ENCODE measurements around the gene SRMS. TPM values are rescaled to one million over a fixed set of nuclear protein-coding genes. Genes with fewer than 3 reads are reported as not detected.

The SRMS gene
- total RNA-seq, 1 donor from 2014 or later = not detected

DNA sequence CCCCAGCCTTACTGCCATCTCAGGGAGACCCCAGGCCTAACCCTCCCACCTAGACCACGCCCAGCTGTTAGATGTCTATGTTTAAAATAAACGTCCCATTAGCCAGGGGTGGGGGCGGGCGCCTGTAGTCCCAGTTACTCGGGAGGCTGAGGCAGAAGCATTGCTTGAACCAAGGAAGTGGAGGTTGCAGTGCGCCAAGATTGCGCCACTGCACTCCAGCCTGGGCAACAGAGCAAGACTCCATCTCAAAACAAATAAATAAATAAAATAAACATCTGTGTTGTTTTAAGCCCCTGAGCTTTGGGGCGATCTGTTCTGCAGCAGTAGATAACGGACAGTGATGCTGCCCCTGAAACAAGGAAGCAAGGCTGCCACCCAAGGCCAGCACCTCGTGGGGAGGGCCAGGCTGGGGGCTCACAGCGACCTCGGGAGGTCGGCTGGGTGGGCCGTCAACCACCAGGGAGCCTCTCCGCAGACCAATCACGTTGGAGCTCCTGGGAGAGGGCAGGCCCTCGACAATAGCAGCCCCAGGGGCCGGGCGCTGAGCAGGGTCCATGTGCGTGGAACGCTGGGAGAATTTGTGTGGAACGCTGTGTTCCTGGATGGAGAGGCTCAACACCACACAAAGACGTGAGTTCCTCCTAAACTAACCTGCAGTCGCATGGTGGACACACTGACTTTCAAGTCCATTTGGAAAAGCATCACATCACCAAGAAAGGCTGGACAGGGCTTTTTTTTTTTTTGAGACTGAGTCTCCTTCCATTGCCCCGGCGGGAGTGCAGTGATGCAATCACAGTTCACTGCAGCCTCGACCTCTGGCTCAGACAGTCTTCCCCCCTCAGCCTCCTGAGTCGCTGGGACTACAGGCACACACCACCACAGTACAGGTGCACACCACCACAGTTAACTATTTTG is 27.5 kb upstream of the SRMS start:
- Histone ChIP-seq H3K9me3 (no peaks in the 10 kb centered on the region), H3K27ac (no peak overlapping the region), H3K4me1 (peaks cover 8 to 9% of the 10 kb centered on the region in 2 donors), H3K36me3 (peaks cover 0 to 6% of the 10 kb centered on the region in 2 donors), H3K4me3 (peak overlapping the region in 1 of 2 donors; percentile 92), H3K27me3 (no peaks in the 10 kb centered on the region)
- intact Hi-C loops (cut with DNase I) = loop anchor here (5.0 kb wide), 2 partner anchors 52 to 53 kb away; partner anchors contain the start of genes GMEB2 and PPDPF
- no peak for TF ChIP-seq CTCF (IDR thresholded peaks at IDR 0.05)
- no peak for DNase-seq (ENCODE audit: low spot score in 2 of 2)

DNA sequence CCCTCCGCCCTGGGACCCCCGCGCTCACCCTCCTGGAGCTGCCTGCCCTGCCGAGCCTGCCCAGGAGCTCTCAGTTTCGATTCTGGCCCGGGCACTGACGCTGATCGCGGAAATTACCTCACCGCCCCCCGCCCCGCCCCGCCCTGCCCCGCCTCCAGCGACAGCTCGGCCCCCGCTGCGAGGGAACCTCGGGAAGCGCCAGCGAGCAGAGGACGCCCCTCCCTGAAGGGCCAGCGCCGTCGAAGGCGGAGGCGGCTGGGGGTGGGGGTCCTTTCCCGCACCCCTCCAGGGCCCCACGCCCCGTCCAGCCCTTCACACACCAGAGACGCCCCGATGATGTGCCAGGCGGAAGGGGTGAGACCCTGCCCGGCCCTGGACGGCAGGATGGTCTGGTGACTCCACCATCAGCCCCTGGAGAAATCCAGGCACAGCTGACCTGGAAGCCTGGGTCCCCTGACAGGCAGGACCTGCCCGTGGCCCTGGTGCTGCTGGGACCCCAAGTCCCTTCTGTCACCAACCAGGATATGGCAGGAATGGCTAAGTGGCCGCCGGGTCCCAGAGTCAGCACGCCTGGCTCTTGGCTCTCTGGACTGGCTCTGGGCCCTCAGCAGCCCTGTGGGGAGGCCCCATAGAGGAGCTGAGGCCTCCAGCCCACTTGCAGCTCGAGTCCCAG is 26.7 kb upstream of the SRMS start, which contains the start of gene HELZ2:
Gene HELZ2, minus strand, starts transcription at position 84 of the 673 bp plus-strand sequence. CDS start 1,854 bp downstream, outside the sequence.
- no peaks in the 10 kb centered on the region for H3K9me3 ChIP-seq
- peak in 1 of 2 donors; percentile 86 for DNase-seq (ENCODE audit: low spot score in 2 of 2)
- H3K4me1 ChIP-seq = peaks cover 8 to 9% of the 10 kb centered on the region in 2 donors
- no peak for TF ChIP-seq CTCF (IDR thresholded peaks at IDR 0.05)
- peak within 1 kb of the TSS; percentile 70 to 92 for H3K4me3 ChIP-seq
- H3K36me3 ChIP-seq = peaks cover 0 to 6% of the 10 kb centered on the region in 2 donors
- H3K27ac ChIP-seq = peak within 1 kb of the TSS; percentile 62 to 68
- H3K27me3 ChIP-seq = no peaks in the 10 kb centered on the region
- intact Hi-C loops (cut with DNase I) = loop anchor here (5.0 kb wide), 2 partner anchors 52 to 53 kb away; partner anchors contain the start of genes GMEB2 and PPDPF

DNA sequence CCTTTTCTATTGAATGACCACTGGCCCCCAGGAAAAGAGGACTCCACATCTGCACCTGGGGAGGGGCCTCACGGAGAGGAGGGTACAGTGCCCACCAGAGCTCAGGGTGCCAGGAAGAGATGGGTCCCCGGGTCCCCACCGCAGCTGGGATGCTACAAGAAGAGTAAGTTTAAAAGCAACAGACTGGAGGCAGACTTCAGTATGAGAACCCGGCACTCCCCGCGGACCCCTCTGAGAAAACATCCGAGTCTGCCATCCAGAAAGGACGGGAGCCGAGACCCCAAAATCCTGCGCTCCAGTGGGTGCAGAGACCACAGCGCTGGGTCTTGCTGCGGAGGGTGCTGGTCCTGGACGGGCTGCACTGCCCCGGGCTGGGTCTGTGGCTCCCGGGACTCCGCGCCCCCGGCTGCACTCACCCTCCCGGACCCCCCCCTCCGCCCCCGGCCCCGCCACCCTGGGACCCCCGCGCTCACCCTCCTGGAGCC is 26.1 kb upstream of the SRMS start:
- intact Hi-C loops (cut with DNase I) = loop anchor here (5.0 kb wide), 2 partner anchors 51 to 54 kb away; partner anchors contain the start of genes GMEB2 and PPDPF
- Histone ChIP-seq H3K36me3 (peaks cover 0 to 6% of the 10 kb centered on the region in 2 donors), H3K9me3 (no peaks in the 10 kb centered on the region), H3K4me1 (peaks cover 8 to 9% of the 10 kb centered on the region in 2 donors), H3K27ac (peak overlapping the region; percentile 62 to 68), H3K27me3 (no peaks in the 10 kb centered on the region), H3K4me3 (peak overlapping the region; percentile 70 to 92)
- no peak for DNase-seq (ENCODE audit: low spot score in 2 of 2)
- no peak for TF ChIP-seq CTCF (IDR thresholded peaks at IDR 0.05)

GRCh38 chr20:63572788-63573646 is 25.5 kb upstream of the SRMS start:
- intact Hi-C loops (cut with DNase I) = loop anchor here (5.0 kb wide), 2 partner anchors 51 to 54 kb away; partner anchors contain the start of genes GMEB2 and PPDPF
- TF ChIP-seq CTCF (IDR thresholded peaks at IDR 0.05) = no peak
- Histone ChIP-seq H3K4me1 (peaks cover 8 to 9% of the 10 kb centered on the region in 2 donors), H3K27ac (peak overlapping the region; percentile 62 to 68), H3K4me3 (peak overlapping the region; percentile 70 to 92), H3K27me3 (no peaks in the 10 kb centered on the region), H3K36me3 (peaks cover 0 to 6% of the 10 kb centered on the region in 2 donors), H3K9me3 (no peaks in the 10 kb centered on the region)
- DNase-seq (ENCODE audit: low spot score in 2 of 2) = no peak

Measured in ascending aorta (tissue), 2 donors.